Adipose tissue (tissue), 3 donors: ENCODE data around the gene TOX3. TPM values are rescaled to one million over a fixed set of nuclear protein-coding genes. Genes with fewer than 3 reads are reported as not detected.

ENCODE experiments used
- H3K27ac ChIP-seq: one replicate; pipeline ENCODE4 v1.5.1; 2013; ENCODE audit warnings: low read depth, low read length
- WGBS, 3 donors: extraction: QIAGEN DNeasy Blood & Tissue Kit; methylation state at CpG; one replicate each; pipeline ENCODE4 v1.1.7; 2013; 5-methylcytosine and 5-hydroxymethylcytosine counted together
- polyA plus RNA-seq, 3 donors: library from polyadenylated mRNA; stranded (reverse); fragments of 200-250 nt; gene quantifications; one replicate each; pipeline ENCODE4 v1.2.3, GENCODE V29; 2013
- donor health status: healthy with polysubstance abuse.
- donor health status: Bipolar disorder and iron deficiency.
- donor health status: healthy.

Gene TOX3
- polyA plus RNA-seq, 3 donors = 0.48 to 1.2 (median 1.0) TPM

DNA sequence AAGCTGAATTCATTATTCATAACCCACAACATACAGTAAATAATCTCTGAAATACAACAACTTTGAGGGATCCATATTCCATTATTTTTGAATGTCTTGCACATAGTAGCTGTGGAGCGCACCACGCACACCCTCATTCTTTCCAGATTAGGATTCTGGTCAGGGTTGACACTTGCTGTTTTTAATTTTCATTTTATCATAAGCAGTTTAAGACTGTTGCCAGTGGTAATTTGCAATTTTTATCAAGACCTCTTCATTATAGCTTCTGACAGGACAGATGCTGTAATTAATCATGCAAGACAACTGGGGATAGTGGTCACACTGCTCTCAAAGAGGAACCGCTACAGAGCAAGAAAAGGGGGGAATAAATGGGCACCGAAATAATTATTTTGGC lies 109.7 kb downstream of the TOX3 start:
- no peak overlapping the region for H3K27ac ChIP-seq
- WGBS, 3 donors = 93 to 94% (median 93%) methylated on average over 4 of the region's 4 CpGs

DNA sequence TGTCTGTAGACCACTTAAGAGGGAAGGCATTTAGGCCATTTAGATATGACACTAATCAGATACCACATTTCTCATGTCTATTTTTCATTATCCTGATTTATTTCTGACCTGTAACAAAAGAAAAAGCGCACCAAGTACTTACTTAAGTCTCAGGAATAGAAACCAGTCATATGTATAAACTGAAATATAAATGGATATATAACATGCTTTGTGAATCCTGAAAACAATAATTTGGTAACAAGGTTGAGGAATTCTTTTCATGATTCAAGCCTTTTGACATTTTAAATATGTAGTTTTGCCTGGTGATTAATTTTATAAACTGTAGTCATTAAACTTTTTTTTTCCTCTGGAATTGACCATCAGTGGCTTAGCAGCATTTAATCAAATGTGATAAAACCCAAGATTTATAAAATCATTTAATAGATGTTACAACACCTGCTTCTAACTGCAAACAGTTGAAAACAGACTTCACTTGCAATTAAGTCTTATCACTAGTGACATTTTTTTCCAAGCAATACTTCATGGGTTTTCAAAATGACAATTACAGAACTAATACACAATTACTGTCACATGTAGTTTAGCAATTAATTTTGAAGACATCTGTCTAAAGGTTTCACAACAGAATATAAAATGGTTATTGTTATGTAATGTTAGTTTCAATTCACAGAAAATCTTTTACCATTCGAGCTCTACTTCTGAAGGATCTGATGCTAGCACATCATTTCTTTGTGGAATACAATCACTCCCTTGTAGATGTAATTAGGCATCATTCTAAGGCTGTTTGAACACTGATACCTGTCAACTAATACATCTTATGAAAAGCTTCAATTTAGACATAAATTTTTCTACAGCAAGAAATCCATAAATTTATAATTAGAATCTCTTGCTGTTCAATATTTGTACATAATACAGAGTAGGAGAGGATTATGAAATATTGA lies 110.3 kb downstream of the TOX3 start:
- 67 to 86% (median 69%) methylated on average over 2 of the region's 2 CpGs for WGBS, 3 donors
- H3K27ac ChIP-seq = no peak overlapping the region

DNA sequence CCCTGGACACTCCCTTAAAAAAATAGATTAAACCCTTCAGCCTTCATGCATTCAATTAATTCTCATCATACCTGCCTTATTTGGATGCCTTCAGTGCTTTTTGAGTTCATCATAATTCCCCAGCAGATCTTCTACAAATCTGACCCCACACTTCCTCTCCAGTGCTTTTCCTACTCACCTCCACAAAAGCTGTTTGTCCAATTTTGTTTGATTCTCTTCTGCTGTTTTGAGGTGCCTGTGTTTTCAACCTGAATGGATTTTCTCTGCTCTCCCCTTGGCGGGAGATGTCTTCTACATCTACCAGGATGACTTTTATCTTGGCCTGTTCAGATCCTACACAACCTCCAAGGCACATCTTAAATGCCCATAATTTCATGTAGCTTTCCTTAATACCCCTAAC lies 112.7 kb downstream of the TOX3 start:
- WGBS, 3 donors = 84 to 100% (median 93%) methylated on average over 1 of the region's 1 CpG
- H3K27ac ChIP-seq = no peak overlapping the region

DNA sequence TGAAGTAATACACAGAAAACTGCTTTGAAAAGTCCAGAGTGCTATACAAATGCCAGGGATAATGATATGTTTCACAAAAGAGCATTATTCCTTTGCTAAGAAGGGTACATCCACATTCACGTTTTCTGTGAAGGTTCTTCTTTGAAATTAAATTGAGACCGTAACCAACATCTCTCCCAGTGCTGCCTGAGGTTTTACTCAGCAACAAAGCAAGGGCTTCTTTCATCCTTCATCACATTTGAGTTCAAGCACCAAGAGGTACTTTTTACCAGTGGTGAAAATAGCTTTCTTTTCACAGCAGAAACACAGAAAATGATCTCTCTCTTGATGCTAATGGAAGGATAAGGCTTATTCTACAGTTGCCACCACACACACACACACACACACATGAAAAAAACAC lies 113.3 kb downstream of the TOX3 start:
- WGBS, 3 donors = 62 to 78% (median 65%) methylated on average over 2 of the region's 2 CpGs

DNA sequence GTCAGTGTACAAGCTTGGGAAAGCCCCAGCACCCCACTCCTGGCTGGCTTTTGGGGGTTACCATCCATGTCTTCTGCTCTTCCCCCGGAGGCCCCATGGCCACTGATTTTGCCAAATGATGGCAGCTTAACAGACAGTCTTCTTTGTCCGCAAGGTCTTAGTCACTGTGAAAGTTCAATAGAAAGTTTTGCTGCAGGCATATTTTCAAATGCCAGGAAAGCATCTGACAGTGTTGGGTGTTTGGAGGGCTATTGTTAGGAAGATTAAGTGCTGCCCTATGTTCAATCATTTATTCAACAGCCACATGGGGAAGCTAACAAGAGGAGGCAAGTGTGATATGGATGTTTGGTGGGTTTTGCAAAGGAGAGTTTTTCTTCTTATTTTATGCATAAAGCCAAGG lies 122.4 kb downstream of the TOX3 start:
- 86 to 93% (median 92%) methylated on average over 2 of the region's 2 CpGs for WGBS, 3 donors
- H3K27ac ChIP-seq = no peak overlapping the region

More for the DNA sequence above, 113.3 kb downstream of the TOX3 start:
- H3K27ac ChIP-seq = no peak overlapping the region

DNA sequence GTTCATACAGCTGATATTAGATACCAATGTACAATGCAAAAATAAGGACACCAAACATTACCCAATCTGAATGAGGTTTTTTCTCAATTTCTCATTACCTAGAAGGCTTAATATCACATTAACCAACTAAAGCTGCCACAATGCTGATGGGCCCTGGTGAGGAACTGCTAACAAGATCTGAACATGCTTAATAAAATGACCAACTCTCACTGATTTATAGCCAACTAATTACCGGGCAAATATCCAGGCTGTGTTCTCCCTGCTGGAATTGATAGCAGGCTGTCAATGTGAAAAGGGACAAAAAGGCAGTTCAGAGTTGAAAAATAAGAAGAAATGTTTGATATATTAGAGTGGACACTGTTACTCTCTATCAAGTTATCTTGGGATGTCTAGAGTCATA lies 124.6 kb downstream of the TOX3 start:
- no peak overlapping the region for H3K27ac ChIP-seq
- WGBS, 3 donors = 63 to 77% (median 76%) methylated on average over 1 of the region's 1 CpG

DNA sequence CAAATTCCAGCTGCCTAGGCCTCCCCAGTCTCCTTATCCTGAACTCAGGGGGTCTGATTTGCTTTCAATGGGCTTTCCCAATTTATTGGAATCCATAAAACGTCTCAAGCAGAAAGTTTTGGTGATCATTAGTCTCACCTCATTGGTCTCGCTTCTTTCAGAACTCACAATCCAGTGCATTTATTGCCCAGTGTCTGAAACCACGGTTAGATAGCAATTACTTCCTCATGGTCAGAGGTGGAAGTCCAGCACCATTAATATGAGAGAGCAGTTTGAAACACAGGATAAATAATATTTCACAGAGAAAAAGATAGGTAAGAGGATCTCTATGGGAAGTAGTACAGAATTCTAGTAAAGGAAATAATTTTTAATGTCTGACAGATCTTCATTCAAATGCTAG lies 128.7 kb downstream of the TOX3 start:
- no peak overlapping the region for H3K27ac ChIP-seq
- 66 to 77% (median 71%) methylated on average over 3 of the region's 3 CpGs for WGBS, 3 donors

DNA sequence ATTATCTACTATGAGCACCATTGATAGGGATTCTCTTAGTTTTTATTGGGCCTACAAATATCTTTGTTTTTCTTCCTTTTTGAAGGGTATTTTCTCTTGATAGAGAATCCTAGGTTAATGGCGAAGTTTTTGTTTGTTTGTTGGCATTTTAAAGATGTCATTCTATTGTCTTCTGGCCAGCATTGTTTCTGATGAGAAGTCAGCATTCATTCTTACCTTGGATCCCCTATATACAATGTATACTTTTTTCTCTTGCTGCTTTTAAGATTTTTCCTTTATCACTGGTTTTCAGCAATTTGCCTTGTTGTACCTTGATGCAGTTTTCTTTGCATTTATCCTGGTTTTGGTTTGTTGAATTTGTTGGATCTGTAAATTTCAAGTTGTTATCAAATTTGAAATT lies 130.1 kb downstream of the TOX3 start:
- no peak overlapping the region for H3K27ac ChIP-seq
- WGBS, 3 donors = 82 to 93% (median 88%) methylated on average over 1 of the region's 1 CpG

DNA sequence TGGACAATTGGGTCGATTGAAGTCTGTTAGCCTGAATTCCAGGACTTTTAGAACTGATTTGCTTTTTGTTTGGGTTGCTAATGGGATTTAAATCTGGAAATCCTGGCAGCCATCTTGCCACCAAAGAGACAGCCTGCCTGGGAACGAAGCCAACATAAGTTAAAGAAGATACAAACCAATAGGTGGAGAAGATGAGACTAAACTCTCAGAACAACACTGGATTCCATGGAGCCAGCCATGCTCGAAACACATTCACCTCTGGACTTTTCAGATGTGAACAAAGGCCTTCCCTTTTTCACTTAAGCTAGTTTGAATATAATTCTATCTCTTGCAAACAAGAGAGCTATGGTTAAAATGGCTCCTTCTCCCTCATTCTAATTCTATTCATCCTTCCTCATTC lies 135.9 kb downstream of the TOX3 start:
- no peak overlapping the region for H3K27ac ChIP-seq
- WGBS, 3 donors = 68 to 91% (median 70%) methylated on average over 3 of the region's 3 CpGs

DNA sequence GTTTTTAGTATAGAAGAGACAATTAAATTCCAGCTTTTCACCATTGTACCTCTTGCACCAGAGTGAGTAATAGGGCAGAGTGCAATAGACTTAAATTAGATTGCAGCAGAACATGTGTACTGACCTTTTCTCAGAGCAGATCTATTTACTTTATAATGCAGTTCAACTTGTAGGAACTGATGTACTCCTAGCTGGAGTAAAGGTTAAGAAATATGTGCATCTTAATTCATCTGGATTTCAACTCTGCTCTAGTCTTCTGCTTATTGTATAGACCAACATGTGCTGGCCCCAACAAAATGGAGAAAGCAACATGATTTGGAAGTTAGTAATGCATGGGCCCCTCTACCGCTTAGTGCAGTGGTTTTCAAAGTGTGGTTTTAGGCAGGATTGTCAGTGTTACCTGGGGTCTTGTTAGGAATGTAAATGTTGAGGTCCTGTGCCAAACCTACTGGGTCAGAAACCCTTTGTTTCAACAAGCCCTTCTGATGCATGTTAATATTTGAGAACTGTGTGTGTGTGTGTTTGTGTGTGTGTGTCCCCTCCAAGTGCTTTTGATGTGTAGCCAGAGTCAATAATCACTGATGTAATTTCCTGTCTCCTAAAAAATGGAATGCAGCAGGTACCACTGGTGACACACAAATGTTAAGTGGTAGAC lies 138.6 kb downstream of the TOX3 start:
- H3K27ac ChIP-seq = no peak overlapping the region

DNA sequence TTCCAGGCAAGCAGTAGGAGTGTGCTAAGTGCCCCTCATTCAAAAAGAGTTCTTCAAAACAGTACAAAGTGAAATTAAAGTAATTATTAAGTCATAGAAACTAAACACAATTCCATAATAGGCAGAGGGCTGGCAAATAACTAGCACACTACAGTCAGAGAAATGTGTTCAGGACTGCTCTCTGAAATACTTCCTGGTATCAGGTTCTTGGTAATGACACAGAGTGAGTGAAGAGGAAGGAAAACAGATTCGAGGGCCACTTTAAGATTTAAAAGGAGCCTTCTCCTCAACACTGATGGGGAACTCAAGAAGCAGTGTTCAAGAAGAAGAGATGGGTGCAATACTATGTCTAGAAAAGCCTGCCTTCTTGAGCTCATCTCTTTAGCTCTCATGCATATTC lies 139.2 kb downstream of the TOX3 start:
- H3K27ac ChIP-seq = no peak overlapping the region

More for the DNA sequence above, 138.6 kb downstream of the TOX3 start:
- WGBS, 3 donors = 93 to 100% (median 97%) methylated on average over 1 of the region's 1 CpG

DNA sequence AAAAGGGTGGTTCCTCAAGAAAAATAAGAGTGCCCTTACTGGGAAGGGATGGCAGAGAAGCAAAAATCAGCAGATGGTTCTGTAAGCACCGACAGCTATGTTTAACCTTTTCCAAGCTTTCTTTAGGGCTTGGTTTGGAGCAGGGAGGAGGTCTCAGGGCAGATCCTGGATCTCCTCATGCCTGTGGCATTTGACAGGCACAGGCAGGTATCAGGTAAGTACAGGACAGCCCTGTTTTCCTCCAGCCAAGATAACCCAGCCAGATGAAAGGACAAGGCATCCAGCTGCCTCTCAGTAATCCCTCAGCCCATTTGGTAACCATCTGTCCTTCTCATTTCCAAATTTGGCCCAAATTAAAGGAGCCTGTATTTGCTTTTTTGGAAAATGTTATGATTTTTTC lies 141.5 kb downstream of the TOX3 start:
- 59 to 89% (median 74%) methylated on average over 1 of the region's 1 CpG for WGBS, 3 donors
- no peak overlapping the region for H3K27ac ChIP-seq

More for the DNA sequence above, 139.2 kb downstream of the TOX3 start:
- WGBS, 3 donors = 21 to 50% (median 23%) methylated on average over 1 of the region's 1 CpG

DNA sequence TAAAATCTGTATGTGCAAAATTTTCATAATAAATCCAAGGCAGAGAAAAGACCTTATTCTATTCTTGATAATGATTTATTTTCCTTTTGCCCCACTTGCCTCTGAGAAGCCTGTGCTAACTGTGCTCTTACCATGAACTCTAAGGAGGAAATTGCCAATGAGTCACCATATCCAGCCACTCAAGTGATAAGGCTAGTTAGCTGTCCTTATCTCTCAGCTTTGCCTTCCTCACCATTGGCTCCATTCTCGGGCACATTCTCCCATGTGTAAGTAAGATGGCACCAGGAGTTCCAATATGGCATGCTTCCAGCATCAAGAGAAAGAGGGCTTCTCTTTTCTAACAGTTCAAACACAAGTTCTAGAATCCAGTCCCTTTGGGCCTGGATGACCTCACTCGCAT lies 142.4 kb downstream of the TOX3 start:
- no peak overlapping the region for H3K27ac ChIP-seq
- 76 to 90% (median 78%) methylated on average over 2 of the region's 2 CpGs for WGBS, 3 donors

DNA sequence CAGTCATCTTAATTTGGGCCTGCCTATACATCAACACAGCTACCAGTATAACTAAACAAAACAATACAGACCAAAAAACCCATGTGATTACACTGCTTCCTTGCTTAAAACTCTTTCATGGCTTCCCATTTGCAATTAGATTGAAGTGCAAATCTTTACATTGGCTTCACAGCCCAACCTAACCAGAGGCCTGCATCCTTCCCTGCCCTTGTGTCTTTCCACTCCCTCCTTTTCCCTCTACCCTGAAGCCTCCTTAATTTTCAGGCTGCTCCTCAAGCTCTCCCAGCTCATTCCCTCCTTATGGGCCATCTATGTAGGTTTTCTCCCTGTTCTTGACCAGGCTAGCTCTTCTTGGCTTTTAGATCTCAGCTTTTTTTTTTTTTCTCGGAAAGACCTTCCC lies 147.8 kb downstream of the TOX3 start:
- no peak overlapping the region for H3K27ac ChIP-seq
- 73 to 81% (median 76%) methylated on average over 1 of the region's 1 CpG for WGBS, 3 donors

DNA sequence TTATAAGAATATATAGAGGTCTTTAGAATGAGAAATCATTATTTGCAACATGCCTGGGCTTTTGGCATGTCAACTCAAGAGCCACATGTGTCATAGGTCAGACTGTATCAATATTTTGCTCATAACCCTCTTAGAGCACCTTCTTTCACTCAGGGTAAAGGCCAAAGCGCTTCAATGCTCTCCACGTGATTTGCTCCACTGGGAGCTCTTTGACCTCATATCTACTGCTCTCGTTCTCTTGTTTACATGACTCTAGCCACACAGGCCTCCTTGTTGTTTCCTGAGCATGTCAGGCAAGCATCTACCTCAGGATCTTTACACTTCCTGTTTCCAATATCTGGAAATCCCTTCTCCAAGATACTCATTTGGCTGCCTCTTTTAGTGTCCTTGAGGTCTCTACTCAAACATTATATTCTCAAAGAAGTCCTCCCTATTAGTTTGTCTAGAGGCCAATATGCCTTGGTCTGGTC lies 148.4 kb downstream of the TOX3 start:
- WGBS, 3 donors = 37 to 66% (median 39%) methylated on average over 3 of the region's 3 CpGs
- no peak overlapping the region for H3K27ac ChIP-seq

DNA sequence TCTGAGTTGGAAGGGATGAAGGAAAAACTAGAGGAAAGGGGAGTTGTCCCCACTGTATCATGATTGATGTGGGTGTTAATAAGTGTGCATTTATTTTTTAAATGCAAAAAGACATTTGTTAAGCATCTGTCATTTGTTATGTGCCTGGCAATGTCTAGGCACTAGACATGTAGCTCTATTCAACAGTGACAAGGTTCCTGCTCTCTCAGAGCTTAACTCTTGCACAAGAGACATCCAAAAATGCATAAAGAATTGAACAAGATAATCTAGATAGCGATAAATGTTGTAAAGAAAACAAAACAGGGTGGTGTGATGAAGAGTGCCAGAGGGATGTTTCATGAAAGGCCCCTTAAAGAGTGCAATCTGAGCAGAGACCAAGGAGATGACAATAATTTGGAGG lies 148.9 kb downstream of the TOX3 start:
- 76 to 86% (median 83%) methylated on average over 1 of the region's 1 CpG for WGBS, 3 donors
- H3K27ac ChIP-seq = no peak overlapping the region

DNA sequence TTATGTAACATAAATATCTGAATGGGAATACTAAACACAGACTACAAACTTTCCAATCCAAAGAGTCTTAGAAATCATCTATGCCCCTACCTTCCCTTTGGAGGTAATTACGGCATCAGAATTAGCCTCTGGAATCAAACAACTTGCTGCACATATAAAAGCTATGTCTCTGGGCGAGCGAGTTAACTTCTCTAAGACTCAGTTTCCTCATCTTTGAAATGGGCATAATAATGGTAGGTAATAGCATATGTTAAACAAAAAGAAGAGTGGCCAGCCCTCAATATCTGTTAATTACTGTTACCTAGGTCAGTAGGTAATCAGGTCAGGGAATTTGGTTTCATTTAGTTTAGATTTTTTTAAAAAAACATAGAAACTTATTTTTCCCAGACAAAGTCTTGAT lies 153.5 kb downstream of the TOX3 start:
- no peak overlapping the region for H3K27ac ChIP-seq
- 86 to 88% (median 87%) methylated on average over 3 of the region's 3 CpGs for WGBS, 3 donors

DNA sequence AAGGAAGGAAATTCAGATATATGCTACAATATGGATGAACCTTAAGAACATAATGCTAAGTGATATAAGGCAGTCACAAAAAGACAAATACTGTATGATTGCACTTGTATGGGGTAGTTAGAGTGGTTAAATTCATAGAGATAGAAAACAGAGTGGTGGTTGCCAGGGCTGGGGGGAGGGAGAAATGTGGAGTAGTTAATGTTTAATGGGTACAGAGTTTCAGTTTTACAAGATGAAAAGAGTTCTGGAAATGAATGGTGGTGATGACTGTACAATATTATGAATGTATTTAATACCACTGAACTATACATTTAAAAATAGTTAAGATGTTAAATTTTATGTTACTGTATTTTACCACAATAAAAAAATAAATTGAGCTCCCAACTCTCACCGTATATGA lies 157.9 kb downstream of the TOX3 start:
- 39 to 88% (median 74%) methylated on average over 1 of the region's 1 CpG for whole genome bisulfite sequencing, 3 donors
- no peak overlapping the region for H3K27ac ChIP-seq
